Neural progenitor cell (in vitro differentiated cells): ENCODE data around the gene PALB2.

Source experiments
- EZH2 ChIP-seq: fragments of 200-600 bp; sonication (generic); IDR thresholded peaks from 2 replicates; pipeline ENCODE4 v1.6.1; 2017; ENCODE audit warnings: antibody characterized with exemption, mild to moderate bottlenecking, moderate library complexity
- EZH2phosphoT487 ChIP-seq: fragments of 200-600 bp; sonication (generic); IDR thresholded peaks from 2 replicates; pipeline ENCODE4 v1.6.1; 2017; ENCODE audit warnings: antibody characterized with exemption
- TF ChIP-seq, protein P1 (sequence below): fragments of 200-600 bp; sonication (generic); IDR thresholded peaks from 2 replicates; pipeline ENCODE4 v1.5.1; 2017; ENCODE audit warnings: antibody characterized with exemption, mild to moderate bottlenecking

DNA sequence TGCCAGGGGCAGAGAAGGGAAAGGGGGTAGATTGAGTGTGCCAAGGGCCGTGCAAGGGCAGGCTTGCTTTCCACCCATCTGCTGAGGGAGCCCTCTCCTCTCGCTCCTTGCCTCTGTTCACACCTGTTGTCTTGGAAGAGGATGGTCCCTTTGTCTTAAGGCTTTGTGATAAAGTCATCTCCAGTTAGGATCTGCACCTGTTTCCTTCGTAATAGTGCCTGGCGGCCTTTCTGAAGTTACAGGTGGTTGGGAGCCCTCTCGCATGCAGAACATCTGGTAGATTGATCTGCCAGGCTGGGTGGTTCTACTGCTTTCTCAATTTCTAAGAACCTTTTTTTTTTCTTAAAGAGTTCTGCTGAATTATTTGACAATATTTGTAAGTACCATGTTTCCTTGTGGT is 67.3 kb downstream of the PALB2 start:
- TF ChIP-seq, protein P1, sequence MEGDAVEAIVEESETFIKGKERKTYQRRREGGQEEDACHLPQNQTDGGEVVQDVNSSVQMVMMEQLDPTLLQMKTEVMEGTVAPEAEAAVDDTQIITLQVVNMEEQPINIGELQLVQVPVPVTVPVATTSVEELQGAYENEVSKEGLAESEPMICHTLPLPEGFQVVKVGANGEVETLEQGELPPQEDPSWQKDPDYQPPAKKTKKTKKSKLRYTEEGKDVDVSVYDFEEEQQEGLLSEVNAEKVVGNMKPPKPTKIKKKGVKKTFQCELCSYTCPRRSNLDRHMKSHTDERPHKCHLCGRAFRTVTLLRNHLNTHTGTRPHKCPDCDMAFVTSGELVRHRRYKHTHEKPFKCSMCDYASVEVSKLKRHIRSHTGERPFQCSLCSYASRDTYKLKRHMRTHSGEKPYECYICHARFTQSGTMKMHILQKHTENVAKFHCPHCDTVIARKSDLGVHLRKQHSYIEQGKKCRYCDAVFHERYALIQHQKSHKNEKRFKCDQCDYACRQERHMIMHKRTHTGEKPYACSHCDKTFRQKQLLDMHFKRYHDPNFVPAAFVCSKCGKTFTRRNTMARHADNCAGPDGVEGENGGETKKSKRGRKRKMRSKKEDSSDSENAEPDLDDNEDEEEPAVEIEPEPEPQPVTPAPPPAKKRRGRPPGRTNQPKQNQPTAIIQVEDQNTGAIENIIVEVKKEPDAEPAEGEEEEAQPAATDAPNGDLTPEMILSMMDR, result no peak
- no peak for TF ChIP-seq EZH2phosphoT487
- TF ChIP-seq EZH2, result no peak
